Measurements from ENCODE around the gene PSAT1. TPM values are rescaled to one million over a fixed set of nuclear protein-coding genes. Genes with fewer than 3 reads are reported as not detected.
"Not testable (repeated sequence)": the region's sequence is repeated elsewhere in the genome, so short reads cannot be mapped to it uniquely, and the experiment has no call there.

Gene PSAT1
- total RNA-seq, 1 donor from 2014 or later, result 83.3 TPM

- Mint-ChIP-seq H3K27me3 (ENCODE audit: unreplicated experiment) (no peaks in the 10 kb centered on the region), H3K27ac (ENCODE audit: unreplicated experiment) (no peak overlapping the region)
Observed at GRCh38 chr9:78273761-78274160, 23.2 kb upstream of the PSAT1 start.

GRCh38 chr9:78278177-78278777, 18.6 kb upstream of the PSAT1 start:
- Mint-ChIP-seq H3K36me3 (ENCODE audit: unreplicated experiment) (peaks cover 4% of the 10 kb centered on the region), H3K4me3 (ENCODE audit: unreplicated experiment) (no peak overlapping the region), H3K27me3 (ENCODE audit: unreplicated experiment) (no peaks in the 10 kb centered on the region), H3K4me1 (ENCODE audit: low read depth, unreplicated experiment) (no peaks in the 10 kb centered on the region), H3K27ac (ENCODE audit: unreplicated experiment) (no peak overlapping the region), H3K9me3 (ENCODE audit: unreplicated experiment) (peaks cover 2% of the 10 kb centered on the region)
- no peak for DNase-seq
- no peak for TF ChIP-seq CTCF (IDR thresholded peaks at IDR 0.05; ENCODE audit: partially characterized antibody, unreplicated experiment)

More at GRCh38 chr9:78273761-78274160, 23.2 kb upstream of the PSAT1 start:
- Mint-ChIP-seq H3K4me1 (ENCODE audit: low read depth, unreplicated experiment) (peaks cover 2% of the 10 kb centered on the region), H3K9me3 (ENCODE audit: unreplicated experiment) (peaks cover 2% of the 10 kb centered on the region), H3K36me3 (ENCODE audit: unreplicated experiment) (peaks cover 4% of the 10 kb centered on the region), H3K4me3 (ENCODE audit: unreplicated experiment) (no peak overlapping the region)
- TF ChIP-seq CTCF (IDR thresholded peaks at IDR 0.05; ENCODE audit: partially characterized antibody, unreplicated experiment), result no peak
- no peak for DNase-seq

GRCh38 chr9:78278801-78279200, 18.1 kb upstream of the PSAT1 start:
- Mint-ChIP-seq H3K9me3 (ENCODE audit: unreplicated experiment) (peaks cover 2% of the 10 kb centered on the region), H3K27ac (ENCODE audit: unreplicated experiment) (no peak overlapping the region), H3K4me3 (ENCODE audit: unreplicated experiment) (no peak overlapping the region), H3K36me3 (ENCODE audit: unreplicated experiment) (peaks cover 4% of the 10 kb centered on the region), H3K4me1 (ENCODE audit: low read depth, unreplicated experiment) (no peaks in the 10 kb centered on the region), H3K27me3 (ENCODE audit: unreplicated experiment) (no peaks in the 10 kb centered on the region)
- no peak for DNase-seq
- no peak for TF ChIP-seq CTCF (IDR thresholded peaks at IDR 0.05; ENCODE audit: partially characterized antibody, unreplicated experiment)

GRCh38 chr9:78280982-78281668, 15.8 kb upstream of the PSAT1 start:
- H3K36me3 Mint-ChIP-seq (ENCODE audit: unreplicated experiment), result no peaks in the 10 kb centered on the region

GRCh38 chr9:78284181-78284580, 12.7 kb upstream of the PSAT1 start:
- not testable (repeated sequence) for H3K27ac Mint-ChIP-seq (ENCODE audit: unreplicated experiment); H3K36me3 Mint-ChIP-seq (ENCODE audit: unreplicated experiment); H3K27me3 Mint-ChIP-seq (ENCODE audit: unreplicated experiment); H3K4me3 Mint-ChIP-seq (ENCODE audit: unreplicated experiment); H3K4me1 Mint-ChIP-seq (ENCODE audit: low read depth, unreplicated experiment); DNase-seq; H3K9me3 Mint-ChIP-seq (ENCODE audit: unreplicated experiment)

More at GRCh38 chr9:78280982-78281668, 15.8 kb upstream of the PSAT1 start:
- H3K9me3 Mint-ChIP-seq (ENCODE audit: unreplicated experiment), result no peaks in the 10 kb centered on the region
- no peak overlapping the region for H3K27ac Mint-ChIP-seq (ENCODE audit: unreplicated experiment)
- no peak for TF ChIP-seq CTCF (IDR thresholded peaks at IDR 0.05; ENCODE audit: partially characterized antibody, unreplicated experiment)
- no peaks in the 10 kb centered on the region for H3K27me3 Mint-ChIP-seq (ENCODE audit: unreplicated experiment)
- no peak overlapping the region for H3K4me3 Mint-ChIP-seq (ENCODE audit: unreplicated experiment)
- no peaks in the 10 kb centered on the region for H3K4me1 Mint-ChIP-seq (ENCODE audit: low read depth, unreplicated experiment)
- DNase-seq, result no peak

Data from glutamatergic neuron (in vitro differentiated cells).